ENCODE results near the gene IQCH. TPM values are rescaled to one million over a fixed set of nuclear protein-coding genes. Genes with fewer than 3 reads are reported as not detected.
"Not testable (repeated sequence)": the region's sequence is repeated elsewhere in the genome, so short reads cannot be mapped to it uniquely, and the experiment has no call there.

Gene IQCH
- total RNA-seq, 1 experiment from 2014 or later, result 8.3 TPM

DNA sequence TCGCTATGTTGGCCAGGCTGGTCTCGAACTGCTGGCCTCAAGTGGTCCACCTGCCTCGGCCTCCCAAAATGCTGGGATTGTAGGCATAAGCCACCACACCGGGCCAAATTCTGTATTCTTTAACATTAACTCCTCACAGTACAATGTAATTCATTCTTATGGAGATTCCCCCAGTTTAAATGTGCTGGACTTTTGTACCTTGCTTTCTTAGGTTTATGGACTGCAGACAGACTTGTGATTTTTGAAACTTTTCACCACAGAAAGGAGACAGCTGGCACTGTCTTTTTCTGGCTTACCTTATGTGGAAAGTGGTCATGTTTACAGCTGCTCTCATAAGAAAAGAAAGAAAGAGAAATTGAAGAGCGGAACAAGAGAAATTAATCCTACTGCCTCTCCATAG, 103.8 kb downstream of the IQCH start:
- DNase-seq (ENCODE audit: low read depth), result no peak

DNA sequence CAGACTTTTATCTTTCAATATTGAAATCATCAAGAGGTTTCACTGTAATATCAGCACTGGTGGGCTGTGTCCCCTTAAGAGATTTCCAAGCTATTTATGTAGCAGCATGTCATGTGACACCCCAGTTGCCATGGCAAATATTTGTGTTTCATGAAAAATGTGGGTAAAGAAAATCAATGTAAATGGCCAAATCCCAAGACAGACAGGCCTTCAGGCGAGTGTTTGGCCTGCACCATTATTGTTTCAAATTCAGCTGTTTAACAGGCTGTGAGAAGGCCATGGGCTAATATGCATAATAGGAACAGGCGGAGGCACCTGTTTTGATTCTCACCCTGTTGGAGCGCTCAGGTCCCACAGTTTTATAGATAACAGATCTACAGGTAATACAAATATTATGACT, 104.2 kb downstream of the IQCH start:
- DNase-seq (ENCODE audit: low read depth), result no peak

DNA sequence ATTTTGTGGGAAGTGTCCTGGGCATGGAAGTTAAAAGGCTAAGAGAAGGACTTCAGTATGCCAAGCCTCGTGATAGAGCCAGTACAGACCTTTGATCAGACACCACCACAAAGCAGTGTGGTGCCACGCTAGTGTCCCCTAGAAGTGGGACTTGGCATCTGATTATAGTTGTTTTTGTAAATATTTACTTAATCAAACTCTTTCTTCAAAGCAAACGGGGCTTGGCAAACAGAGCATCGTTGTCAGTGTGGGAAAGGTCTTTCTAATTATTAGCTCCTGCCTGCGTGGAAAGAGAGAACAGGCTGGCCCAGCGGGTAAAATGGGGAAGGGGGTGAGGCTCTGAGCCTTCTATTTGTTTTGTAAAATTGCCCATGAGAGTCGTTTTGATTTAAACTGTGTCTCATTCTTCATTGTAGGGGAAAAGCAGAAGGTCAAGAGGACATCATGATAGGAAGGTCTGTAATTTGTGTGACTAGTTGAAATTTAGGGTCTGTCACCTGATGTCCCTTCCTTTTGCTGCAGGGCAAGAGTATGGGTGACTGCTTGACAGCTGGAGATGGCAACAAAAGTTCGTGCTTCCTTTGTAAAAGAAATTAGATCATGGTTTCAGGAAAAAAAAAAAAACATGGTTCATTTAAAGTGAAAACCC, 105.0 kb downstream of the IQCH start:
- DNase-seq (ENCODE audit: low read depth), result no peak

DNA sequence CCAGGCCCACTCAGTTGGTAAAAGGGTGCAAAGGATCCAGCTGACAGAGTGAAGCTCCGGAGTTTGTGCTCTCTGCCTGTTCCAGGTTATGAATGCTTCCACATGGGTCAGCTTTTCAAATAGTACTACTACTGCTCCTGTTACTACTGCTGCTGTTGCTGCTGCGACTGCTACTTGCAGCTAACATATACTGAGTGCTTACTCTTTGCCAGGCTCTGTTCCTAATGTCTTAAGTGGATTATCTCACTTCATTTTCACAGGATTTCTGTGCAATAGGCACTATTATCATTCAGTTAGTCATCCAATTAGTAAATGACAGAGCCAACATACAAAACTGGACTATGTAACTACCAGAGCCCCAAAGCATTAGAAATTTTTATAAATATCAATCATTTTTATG, 106.5 kb downstream of the IQCH start:
- no peak for DNase-seq (ENCODE audit: low read depth)

- DNase-seq (ENCODE audit: low read depth), result not testable (repeated sequence)
Measured at GRCh38 chr15:67363712-67364111, 109.1 kb downstream of the IQCH start.

DNA sequence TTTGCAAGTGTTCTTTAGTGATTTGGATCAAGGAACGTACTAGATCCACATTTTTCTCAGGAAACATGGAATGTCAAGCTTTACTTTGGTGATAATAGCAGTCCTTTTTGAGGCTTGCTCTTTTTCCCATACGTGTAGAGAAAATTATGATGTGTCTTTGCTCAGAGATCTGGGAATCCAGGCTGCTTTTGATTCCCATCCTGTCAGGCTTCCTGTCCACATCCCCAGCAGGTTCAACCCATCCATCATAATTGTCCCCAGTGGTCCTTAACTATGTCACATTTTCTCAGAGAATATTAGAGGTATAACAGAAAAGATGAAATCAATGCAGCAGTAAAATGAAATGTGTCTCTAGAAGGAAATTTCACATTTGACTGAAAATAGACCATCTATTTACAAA, 111.4 kb downstream of the IQCH start:
- no peak for DNase-seq (ENCODE audit: low read depth)

GRCh38 chr15:67366904-67367303, 112.3 kb downstream of the IQCH start:
- no peak for DNase-seq (ENCODE audit: low read depth)

DNA sequence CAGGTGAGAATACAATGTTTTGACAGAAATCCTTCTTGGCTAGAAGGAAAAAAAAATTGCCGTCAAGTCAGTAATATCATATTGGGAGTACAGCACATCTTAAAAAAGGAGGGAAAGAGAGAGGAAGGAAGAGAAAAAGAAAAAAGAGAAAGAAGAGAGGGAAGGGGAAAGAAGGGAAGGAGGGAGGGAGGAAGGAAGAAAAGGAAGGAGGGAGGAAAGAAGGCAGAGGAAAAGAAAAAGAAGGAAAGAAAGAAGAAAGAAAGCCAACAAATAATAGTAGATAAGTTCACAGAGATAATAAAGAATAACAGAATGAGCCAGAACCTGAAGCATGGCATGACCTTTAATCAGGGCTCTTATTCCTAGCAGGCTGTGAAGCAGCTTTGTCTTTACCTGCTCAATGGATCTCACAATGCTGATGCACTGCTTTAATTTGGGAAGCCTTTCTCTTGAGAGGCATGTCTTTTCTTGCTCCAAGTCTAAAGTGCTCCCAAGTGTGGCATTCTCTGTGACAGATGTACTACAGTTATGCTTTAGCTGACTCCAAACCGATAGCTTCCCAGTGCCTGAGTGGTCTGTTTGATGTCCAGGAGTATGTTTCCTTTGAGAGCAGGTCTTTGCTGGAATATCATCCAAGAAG, 114.9 kb downstream of the IQCH start:
- DNase-seq (ENCODE audit: low read depth), result no peak

GRCh38 chr15:67370206-67370954, 115.8 kb downstream of the IQCH start:
- no peak for DNase-seq (ENCODE audit: low read depth)

DNA sequence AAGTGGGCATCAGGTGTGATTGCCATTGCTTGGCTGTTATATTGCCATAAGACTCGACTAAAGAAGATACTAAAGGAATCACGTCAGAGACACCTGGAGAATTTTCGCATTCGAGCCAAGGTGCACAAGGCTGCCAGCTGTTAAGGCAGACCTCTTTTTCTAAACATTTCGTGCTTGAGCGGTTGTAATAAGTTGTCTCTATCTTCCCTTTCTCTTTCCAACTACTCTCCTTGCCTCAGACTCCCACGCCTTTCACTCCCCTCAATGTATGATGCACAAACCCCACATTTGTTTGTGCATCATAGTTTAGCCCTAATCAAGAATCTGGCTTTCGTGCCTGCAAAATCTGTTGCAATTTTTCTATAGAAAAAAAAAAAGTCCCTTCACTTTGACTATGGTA, 118.0 kb downstream of the IQCH start:
- no peak for DNase-seq (ENCODE audit: low read depth)

DNA sequence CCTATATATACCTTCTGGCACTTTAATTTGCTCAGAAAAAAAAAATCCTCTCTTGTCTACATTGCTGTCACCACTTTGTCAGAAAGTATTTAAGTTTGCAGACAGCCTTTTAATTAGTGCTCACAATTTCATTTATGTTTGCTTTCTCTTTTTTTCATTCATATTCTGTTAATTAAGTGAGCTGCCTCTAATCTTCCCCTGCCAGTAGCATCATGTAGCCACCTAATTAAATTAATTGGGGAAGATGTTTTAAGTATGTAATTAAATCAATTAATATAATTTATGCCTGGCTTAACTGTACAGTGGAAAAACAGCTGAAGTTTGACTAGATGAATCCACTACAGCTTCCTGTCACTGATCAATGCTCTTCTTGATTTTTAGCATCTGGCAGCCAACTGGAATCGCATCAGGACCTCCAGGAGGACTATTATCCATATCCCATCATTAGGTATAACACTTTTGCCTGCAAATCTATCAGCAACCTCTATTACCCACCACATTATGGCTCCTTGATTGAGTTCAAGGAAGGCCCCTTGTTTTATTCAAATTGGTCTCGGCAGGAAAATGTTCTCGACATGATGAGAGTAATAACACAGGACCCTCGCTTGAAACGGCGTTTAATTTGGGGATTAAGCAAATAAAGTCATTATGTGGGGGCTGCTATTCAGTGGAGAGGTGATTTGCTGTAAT, 118.5 kb downstream of the IQCH start:
- DNase-seq (ENCODE audit: low read depth), result no peak

DNA sequence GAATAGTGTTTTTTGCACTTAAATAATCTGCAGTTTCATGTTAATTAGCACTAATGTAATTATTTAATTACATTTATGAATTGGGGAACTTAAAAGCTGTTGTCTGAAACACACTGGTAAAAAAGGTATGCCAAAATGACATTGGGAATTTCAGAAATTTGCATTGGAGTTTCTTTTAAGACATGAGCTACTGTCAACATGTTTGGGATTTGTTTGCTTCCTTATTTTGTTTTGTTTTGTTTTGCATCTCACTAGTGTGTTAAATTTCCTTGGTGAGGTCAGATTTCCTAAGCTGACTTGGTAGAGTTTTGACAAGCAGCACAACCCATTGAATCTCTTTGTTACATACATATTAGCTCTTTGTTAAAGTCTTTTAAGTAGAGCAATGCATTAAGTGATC, 119.4 kb downstream of the IQCH start:
- no peak for DNase-seq (ENCODE audit: low read depth)

DNA sequence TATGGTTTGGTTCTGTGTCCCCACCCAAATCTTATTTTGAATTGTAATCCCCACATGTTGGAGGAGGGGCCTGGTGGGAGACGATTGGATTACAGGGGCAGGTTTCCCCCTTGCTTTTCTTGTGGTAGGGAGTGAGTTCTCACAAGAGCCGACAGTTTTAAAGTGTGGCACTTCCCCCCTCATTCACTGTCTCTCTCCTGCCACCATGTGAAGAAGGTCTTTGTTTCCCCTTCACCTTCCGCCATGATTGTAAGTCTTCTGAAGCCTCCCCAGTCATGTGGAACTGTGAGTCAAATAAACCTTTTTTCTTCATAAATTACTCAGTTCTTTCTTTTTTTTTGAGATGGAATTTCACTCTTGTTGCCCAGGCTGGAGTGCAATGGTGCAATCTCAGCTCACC, 124.9 kb downstream of the IQCH start:
- DNase-seq (ENCODE audit: low read depth), result no peak

GRCh38 chr15:67380921-67381320, 126.3 kb downstream of the IQCH start:
- DNase-seq (ENCODE audit: low read depth), result no peak

DNA sequence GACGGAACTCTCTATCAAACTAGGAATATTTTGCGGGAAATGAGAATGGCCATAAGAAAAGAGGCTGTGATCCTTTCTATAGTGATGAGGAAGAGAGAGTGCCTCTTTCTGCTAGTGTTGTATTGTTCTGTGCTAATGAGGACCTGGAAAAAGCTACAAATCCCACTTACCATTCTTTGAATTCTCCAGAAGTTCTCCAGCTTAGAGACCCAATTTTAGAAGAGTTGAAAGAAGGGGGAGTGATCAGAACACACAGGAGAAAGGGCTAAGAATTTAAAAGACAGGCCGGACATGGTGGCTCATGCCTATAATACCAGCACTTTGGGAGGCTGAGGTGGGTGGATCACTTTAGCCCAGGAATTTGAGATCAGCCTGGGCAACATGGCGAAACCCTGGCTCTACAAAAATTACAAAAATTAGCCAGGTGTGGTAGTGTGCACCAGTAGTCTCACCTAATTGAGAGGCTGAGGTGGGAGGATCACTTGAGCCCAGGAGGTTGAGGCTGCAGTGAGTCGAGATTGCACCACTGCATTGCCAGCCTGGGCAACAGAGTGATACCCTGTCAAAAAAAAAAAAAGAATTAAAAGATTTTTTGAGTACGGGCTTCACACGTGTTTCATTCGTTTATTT, 126.9 kb downstream of the IQCH start:
- no peak for DNase-seq (ENCODE audit: low read depth)

DNA sequence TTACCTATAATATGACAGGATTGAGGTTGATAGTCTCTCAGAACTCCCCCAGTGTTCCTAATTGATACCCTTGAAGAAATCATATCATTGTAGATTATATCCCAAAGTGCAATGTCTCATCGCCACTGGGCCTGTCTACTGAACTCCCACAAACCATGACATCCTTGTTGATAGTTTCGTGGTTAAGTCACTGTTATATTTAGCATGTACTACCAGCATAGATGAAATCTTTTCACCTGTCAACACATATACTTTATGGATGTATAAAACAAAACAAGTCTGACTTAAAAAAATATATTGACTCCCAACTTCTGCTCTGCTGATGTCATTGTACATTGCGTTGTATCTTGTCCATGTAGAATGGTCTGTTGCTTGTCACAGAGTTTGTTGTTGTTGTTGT, 128.1 kb downstream of the IQCH start:
- no peak for DNase-seq (ENCODE audit: low read depth)

DNA sequence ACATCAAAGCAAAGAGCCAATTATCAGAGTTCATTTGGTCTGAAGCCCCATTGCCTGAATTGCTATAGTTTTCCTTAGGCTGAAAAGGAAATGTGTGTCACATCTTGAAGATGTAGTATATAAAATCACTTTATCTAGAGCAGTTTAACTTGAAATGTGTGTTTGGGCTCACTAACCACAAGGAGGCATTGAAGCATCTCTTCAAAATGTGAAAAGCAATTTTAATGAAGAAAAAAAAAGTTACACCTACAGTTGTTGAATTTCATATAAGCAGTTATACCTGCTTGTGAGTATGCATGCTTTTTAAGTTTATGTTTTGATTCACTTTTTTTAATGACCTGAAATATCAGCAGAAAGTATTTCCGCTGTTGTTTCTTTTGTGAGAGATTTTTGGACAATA, 129.3 kb downstream of the IQCH start:
- DNase-seq (ENCODE audit: low read depth), result no peak

GRCh38 chr15:67384761-67385160, 130.2 kb downstream of the IQCH start:
- DNase-seq (ENCODE audit: low read depth), result no peak

DNA sequence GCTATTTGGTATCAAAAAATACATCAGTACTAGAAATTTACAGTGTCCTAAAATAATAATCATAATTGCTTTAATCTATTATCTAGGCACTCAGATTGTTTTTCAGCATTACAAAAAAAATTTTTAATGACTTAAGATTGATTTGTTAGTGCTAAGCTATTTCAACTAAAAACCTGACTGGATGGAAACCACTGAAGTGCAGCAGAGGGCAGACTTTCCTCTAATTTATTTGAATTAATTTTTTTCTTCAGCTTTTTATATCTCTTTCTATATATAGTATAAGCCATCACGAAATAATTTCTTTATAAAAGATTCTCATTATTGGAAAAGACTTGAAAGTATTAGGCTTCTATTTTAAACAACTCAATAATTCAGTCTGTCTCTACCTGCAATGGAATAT, 131.4 kb downstream of the IQCH start:
- DNase-seq (ENCODE audit: low read depth), result no peak

- DNase-seq (ENCODE audit: low read depth), result no peak
Measured at GRCh38 chr15:67386947-67387346, 132.4 kb downstream of the IQCH start.

DNA sequence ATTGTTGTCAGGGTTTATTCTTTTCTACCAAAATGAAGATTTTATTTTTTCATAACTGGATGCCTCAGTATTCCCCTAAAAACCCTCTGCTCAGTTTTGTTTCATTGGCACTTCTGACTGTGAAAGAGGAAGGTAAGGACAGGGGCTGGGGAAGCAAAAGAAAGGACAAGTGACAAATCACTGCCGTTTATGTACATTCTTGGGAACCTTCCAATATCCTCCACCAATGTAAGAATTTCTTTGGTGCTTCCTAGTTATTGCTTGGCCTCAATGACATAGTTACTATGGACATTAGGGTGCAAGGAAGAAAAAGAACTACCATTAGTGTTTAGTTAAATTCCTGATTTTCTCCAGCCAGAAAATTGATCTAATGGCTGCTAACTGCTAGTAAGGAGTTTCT, 135.4 kb downstream of the IQCH start:
- DNase-seq (ENCODE audit: low read depth), result no peak
